ENCODE results near the gene CAMTA1.

DNA sequence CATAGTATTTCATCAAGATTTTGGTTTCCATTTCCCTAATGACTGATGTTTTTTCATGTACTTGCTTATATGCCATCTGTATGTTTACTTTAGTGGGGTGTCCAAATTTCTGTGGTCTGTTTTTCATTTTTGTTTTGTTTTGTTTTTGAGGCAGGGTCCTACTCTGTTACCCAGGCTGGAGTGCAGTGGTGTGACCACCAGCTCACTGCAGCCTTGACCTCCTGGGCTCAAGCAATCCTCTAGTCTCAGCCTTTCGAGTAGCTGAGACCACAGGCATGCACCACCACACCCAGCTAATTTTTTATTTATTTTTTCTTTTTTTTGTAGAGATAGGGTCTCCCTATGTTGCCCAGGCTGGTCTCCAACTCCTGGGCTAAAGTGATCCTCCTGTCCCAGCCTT lies 607.9 kb downstream of the CAMTA1 start:
- TF ChIP-seq, protein P1, sequence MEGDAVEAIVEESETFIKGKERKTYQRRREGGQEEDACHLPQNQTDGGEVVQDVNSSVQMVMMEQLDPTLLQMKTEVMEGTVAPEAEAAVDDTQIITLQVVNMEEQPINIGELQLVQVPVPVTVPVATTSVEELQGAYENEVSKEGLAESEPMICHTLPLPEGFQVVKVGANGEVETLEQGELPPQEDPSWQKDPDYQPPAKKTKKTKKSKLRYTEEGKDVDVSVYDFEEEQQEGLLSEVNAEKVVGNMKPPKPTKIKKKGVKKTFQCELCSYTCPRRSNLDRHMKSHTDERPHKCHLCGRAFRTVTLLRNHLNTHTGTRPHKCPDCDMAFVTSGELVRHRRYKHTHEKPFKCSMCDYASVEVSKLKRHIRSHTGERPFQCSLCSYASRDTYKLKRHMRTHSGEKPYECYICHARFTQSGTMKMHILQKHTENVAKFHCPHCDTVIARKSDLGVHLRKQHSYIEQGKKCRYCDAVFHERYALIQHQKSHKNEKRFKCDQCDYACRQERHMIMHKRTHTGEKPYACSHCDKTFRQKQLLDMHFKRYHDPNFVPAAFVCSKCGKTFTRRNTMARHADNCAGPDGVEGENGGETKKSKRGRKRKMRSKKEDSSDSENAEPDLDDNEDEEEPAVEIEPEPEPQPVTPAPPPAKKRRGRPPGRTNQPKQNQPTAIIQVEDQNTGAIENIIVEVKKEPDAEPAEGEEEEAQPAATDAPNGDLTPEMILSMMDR (IDR thresholded peaks at IDR 0.05), result no peak
- no peak for TF ChIP-seq POLR2AphosphoS5 (IDR thresholded peaks at IDR 0.05)
- no peak for TF ChIP-seq EP300 (IDR thresholded peaks at IDR 0.05)

All from upper lobe of left lung (tissue), 4 donors.